NK-92 (cell line): ENCODE data around the gene KCNJ14.

Experiments
- DNase-seq: peaks from one replicate; lab custom pipeline; 2025; ENCODE audit not compliant: unreplicated experiment; lab: John Stamatoyannopoulos, UW

KCNJ14 gene

GRCh38 chr19:48455171-48455907 lies at the start of gene KCNJ14:
TSS of gene KCNJ14 (plus strand) at chr19:48455574. CDS start at chr19:48461725, 6,151 bp downstream.
- no peak for DNase-seq

- no peak for DNase-seq
Measured at GRCh38 chr19:48405850-48406249, 49.5 kb upstream of the KCNJ14 start.

- DNase-seq: no peak
Measured at GRCh38 chr19:48413879-48414587, 41.3 kb upstream of the KCNJ14 start.

- DNase-seq: no peak
Measured at GRCh38 chr19:48415395-48415794, 40.0 kb upstream of the KCNJ14 start.

GRCh38 chr19:48415806-48416221 lies 39.6 kb upstream of the KCNJ14 start:
- no peak for DNase-seq

- no peak for DNase-seq
Measured at GRCh38 chr19:48417421-48417820, 38.0 kb upstream of the KCNJ14 start.

GRCh38 chr19:48418317-48419064 lies 36.9 kb upstream of the KCNJ14 start:
- DNase-seq: no peak

GRCh38 chr19:48419158-48419920 lies 36.0 kb upstream of the KCNJ14 start:
- no peak for DNase-seq

- no peak for DNase-seq
Measured at GRCh38 chr19:48421548-48421947, 33.8 kb upstream of the KCNJ14 start.

- DNase-seq: no peak
Measured at GRCh38 chr19:48424694-48425219, 30.6 kb upstream of the KCNJ14 start.

GRCh38 chr19:48428670-48429069 lies 26.7 kb upstream of the KCNJ14 start:
- no peak for DNase-seq

GRCh38 chr19:48433337-48433736 lies 22.0 kb upstream of the KCNJ14 start:
- no peak for DNase-seq

- no peak for DNase-seq
Measured at GRCh38 chr19:48436586-48436985, 18.8 kb upstream of the KCNJ14 start.

GRCh38 chr19:48441360-48442050 lies 13.9 kb upstream of the KCNJ14 start:
- DNase-seq: no peak

- no peak for DNase-seq
Measured at GRCh38 chr19:48442116-48443035, 13.0 kb upstream of the KCNJ14 start.

GRCh38 chr19:48443256-48443655 lies 12.1 kb upstream of the KCNJ14 start:
- DNase-seq: no peak

GRCh38 chr19:48443731-48444128 lies 11.6 kb upstream of the KCNJ14 start:
- no peak for DNase-seq

GRCh38 chr19:48444129-48444935 lies 11.0 kb upstream of the KCNJ14 start:
- DNase-seq: no peak

GRCh38 chr19:48444936-48445200 lies 10.5 kb upstream of the KCNJ14 start:
- DNase-seq: no peak
